ENCODE data around the gene MAP6D1. TPM values are rescaled to one million over a fixed set of nuclear protein-coding genes. Genes with fewer than 3 reads are reported as not detected.

The MAP6D1 gene
- total RNA-seq, 1 donor from 2014 or later = 4.4 TPM

DNA sequence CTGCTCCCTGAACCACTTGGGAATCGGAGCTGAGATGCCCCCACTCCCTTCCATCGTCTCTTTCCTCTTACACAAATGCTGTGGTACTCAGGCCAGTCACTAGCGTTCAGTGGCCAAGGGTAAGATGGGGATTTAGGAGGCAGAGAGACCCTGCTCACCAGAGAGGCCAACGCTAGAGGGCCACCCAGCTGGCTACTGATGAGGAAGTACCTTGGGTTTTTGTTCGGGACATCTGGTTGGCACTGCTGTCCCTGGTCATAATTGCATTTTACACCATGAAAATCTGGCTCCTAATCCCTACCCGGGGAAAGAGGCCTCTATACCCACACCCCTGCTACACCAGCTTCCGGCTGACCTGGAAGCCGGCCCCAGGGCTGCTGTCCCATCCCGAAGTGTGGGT lies 7.7 kb downstream of the MAP6D1 start:
- Mint-ChIP-seq H3K4me1 (peaks cover 9% of the 10 kb centered on the region), H3K27me3 (ENCODE audit: low read depth) (peaks cover 2% of the 10 kb centered on the region), H3K4me3 (no peak overlapping the region), H3K36me3 (peaks cover 16% of the 10 kb centered on the region), H3K27ac (no peak overlapping the region), H3K9me3 (no peaks in the 10 kb centered on the region)
- no peak for DNase-seq (ENCODE audit: low spot score in 2 of 2, unreplicated experiment in 2 of 2)
- TF ChIP-seq, protein P1, sequence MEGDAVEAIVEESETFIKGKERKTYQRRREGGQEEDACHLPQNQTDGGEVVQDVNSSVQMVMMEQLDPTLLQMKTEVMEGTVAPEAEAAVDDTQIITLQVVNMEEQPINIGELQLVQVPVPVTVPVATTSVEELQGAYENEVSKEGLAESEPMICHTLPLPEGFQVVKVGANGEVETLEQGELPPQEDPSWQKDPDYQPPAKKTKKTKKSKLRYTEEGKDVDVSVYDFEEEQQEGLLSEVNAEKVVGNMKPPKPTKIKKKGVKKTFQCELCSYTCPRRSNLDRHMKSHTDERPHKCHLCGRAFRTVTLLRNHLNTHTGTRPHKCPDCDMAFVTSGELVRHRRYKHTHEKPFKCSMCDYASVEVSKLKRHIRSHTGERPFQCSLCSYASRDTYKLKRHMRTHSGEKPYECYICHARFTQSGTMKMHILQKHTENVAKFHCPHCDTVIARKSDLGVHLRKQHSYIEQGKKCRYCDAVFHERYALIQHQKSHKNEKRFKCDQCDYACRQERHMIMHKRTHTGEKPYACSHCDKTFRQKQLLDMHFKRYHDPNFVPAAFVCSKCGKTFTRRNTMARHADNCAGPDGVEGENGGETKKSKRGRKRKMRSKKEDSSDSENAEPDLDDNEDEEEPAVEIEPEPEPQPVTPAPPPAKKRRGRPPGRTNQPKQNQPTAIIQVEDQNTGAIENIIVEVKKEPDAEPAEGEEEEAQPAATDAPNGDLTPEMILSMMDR (IDR thresholded peaks at IDR 0.05; ENCODE audit: unreplicated experiment) = no peak

DNA sequence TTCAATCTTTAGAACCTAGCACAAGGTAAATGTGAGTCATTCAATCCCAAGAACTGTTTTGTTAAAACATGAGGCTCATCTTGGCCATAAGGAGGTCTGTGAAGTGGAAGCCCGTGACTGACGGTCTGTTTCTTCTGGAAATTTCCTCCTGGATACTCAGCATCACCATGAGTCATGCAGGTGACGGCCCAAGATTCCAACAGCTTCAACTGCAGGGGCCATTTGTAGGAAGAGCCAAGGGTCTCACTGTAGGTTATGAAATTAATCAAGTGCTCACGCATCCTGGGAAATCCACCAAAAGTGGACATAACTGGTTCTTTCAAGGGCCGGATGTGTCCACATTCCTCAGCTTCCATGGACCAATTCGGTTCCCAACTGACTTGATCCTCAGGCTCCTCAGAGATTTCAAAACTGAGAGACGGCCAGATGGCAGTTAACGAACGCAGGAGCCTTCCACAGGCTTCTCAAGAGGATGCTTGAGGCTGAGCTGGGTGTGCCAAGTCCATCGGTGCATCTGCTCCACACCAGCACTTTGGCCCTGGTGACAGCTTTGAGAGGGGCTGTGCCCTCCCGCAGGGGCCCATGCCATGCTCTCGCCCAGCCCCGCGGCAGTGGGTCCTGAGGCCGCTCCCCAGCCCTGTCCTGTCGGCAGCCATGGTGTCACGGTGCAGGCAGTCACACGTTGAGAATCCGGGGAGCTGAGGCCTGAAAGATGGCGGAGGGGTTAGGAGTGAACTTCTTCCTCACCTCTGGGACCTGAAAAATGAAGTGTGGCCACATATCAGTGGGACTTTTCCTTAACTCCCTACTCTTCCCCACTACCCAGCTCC lies 8.5 kb downstream of the MAP6D1 start:
- Mint-ChIP-seq H3K27me3 (ENCODE audit: low read depth) (no peaks in the 10 kb centered on the region), H3K36me3 (peaks cover 16% of the 10 kb centered on the region), H3K9me3 (no peaks in the 10 kb centered on the region), H3K4me1 (peaks cover 13% of the 10 kb centered on the region), H3K27ac (no peak overlapping the region), H3K4me3 (no peak overlapping the region)
- DNase-seq (ENCODE audit: low spot score in 2 of 2, unreplicated experiment in 2 of 2) = no peak
- TF ChIP-seq, protein P1 (IDR thresholded peaks at IDR 0.05; ENCODE audit: unreplicated experiment) = no peak

DNA sequence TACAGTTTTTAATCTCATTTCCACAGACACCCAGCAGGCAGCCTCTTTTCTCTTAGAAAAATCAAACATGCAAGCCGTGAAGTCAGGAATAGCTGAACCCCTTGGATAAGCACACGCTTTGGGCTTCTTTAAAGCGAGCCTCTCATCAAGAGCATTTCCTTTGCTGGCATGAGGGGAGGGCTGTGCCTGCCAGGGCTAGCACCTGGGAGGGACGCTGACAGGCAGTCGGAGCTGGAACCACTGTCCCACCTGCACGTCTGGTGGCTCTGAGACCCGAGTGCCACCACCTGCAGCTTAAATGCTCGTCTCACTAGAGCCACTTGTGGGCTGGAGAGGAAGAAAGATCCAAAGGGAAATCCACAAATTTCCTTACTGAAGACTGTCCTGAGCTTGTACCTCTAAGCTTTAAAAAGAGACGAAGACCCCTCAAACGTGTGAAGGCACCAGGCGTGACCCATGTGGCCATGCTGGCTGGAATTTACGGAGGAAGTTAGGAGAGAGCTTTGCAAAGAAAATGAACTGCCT lies 9.4 kb downstream of the MAP6D1 start:
- Mint-ChIP-seq H3K36me3 (peaks cover 23% of the 10 kb centered on the region), H3K9me3 (no peaks in the 10 kb centered on the region), H3K27me3 (ENCODE audit: low read depth) (no peaks in the 10 kb centered on the region), H3K4me1 (peaks cover 13% of the 10 kb centered on the region), H3K4me3 (no peak overlapping the region), H3K27ac (no peak overlapping the region)
- no peak for DNase-seq (ENCODE audit: low spot score in 2 of 2, unreplicated experiment in 2 of 2)
- TF ChIP-seq, protein P1 (IDR thresholded peaks at IDR 0.05; ENCODE audit: unreplicated experiment) = no peak

DNA sequence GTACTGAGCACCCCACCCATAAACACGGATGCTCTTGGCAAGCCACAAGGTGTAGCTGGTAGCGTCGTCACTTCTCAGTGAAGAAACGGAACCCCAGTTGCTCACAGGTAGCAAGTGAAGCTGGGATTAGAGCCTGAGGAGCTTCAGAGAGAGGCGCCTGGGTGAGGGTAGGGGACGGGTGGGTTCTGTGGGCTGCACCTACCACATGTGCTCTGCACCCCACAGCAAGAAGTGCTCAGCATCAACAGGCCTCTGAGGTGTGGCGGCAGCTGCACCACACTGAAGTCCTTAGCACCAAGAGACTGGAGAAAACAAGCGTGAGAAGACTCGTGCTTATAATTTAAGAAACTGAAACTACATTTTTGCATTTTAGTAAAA lies 9.8 kb downstream of the MAP6D1 start:
- TF ChIP-seq, protein P1 (IDR thresholded peaks at IDR 0.05; ENCODE audit: unreplicated experiment) = no peak
- DNase-seq (ENCODE audit: low spot score in 2 of 2, unreplicated experiment in 2 of 2) = no peak
- H3K4me1 Mint-ChIP-seq = peaks cover 13% of the 10 kb centered on the region
- peaks cover 28% of the 10 kb centered on the region for H3K36me3 Mint-ChIP-seq
- no peaks in the 10 kb centered on the region for H3K27me3 Mint-ChIP-seq (ENCODE audit: low read depth)
- no peak overlapping the region for H3K4me3 Mint-ChIP-seq
- no peaks in the 10 kb centered on the region for H3K9me3 Mint-ChIP-seq
- peak overlapping the region; percentile 16 for H3K27ac Mint-ChIP-seq

DNA sequence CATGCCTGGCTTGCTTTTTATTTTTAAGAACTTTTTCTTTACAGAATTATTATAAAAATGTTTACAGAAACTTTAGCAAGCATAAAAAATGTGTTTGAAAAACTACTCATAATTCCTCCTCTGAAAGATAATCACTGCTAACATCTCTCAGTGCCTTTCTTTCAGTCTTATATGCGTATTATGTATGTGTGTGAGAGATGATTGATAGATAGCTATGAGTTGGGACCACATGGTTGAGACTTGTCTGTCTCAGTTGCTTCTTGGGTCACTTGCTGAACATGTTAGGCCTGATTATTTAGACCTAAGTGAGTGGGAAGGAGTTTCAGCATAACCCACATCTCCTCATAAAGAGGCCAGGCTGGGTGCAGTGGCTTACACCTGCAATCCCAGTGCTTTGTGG lies 11.1 kb downstream of the MAP6D1 start:
- no peaks in the 10 kb centered on the region for H3K27me3 Mint-ChIP-seq (ENCODE audit: low read depth)
- no peak for DNase-seq (ENCODE audit: low spot score in 2 of 2, unreplicated experiment in 2 of 2)
- no peaks in the 10 kb centered on the region for H3K9me3 Mint-ChIP-seq
- H3K36me3 Mint-ChIP-seq = peaks cover 36% of the 10 kb centered on the region
- TF ChIP-seq, protein P1 (IDR thresholded peaks at IDR 0.05; ENCODE audit: unreplicated experiment) = no peak
- peak overlapping the region; percentile 50 for H3K27ac Mint-ChIP-seq
- peaks cover 13% of the 10 kb centered on the region for H3K4me1 Mint-ChIP-seq
- no peak overlapping the region for H3K4me3 Mint-ChIP-seq

Measured in mesothelial cell of epicardium (in vitro differentiated cells).